Activated CD8-positive, alpha-beta memory T cell treated with anti-CD3 and anti-CD28 coated beads for 48 hours (primary cell): Measurements from ENCODE around the gene FBL.
A peak's percentile ranks its signal among the peaks of the same experiment; 100 is the strongest.
"Not testable (repeated sequence)": the region's sequence is repeated elsewhere in the genome, so short reads cannot be mapped to it uniquely, and the experiment has no call there.

Experiments used
- DNase-seq, 3 experiments: peaks; one replicate each; pipeline ENCODE4 v3.0.0-alpha.2; 2020; ENCODE audit warnings: low read depth in 2 of 3, low spot score in 2 of 3

FBL gene

DNA sequence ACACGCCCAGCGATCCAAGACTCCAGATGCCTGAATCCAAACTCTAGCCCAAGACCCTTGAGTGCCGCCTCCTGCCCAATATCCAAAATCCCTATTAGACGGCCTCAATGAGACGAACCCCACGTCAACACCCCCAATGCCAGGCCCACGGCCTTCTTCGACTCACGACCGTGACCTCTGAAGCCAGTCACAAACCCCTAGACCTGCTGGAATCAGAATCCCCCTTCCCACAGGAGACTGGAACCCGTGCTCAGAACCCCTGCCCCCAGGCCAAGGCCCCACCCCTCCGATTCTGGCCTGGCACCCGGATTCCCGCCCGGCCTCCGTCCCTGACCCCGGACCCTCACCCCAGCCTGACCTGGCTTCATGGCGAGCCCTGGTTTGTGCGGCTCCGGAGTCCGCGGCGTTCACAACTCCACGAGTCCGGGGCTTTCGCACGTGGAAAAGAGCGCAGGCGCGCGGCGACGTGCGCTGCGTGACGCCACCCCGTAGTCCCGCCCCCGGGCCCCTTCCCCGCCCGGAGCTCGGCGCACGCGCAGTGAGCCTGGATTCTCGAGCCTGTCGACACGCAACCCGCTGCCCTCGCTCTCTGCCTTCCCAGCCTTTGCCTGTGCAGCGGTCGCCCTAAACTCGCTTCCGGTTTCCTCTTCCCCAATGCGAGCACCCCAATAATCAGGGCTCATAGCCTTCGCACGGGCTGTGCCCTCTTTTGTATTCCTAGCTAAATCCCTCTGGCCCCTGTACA, at the start of gene FBL:
FBL (minus strand) TSS at position 447 of the 745 bp plus-strand sequence; CDS start at position 368, 79 bp downstream.
- peak; percentile 96 to 99 (median 96) for DNase-seq

DNA sequence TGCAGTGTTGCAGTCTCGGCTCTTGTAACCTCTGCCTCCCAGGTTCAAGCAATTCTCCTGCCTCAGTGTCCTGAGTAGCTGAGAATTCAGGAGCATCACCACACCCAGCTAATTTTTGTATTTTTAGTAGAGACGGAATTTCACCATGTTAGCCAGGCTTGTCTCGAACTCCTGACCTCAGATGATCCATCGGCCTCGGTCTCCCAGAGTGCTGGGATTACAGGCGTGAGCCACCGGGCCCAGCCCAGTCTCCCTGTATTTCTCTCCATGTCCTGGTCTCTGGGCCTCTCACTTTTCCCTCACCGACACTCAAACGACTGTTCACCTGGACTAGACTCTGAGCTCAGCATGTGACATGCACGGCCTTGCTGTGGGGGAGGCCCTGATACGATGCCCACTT, 48.9 kb upstream of the FBL start:
- DNase-seq = not testable (repeated sequence)

- not testable (repeated sequence) for DNase-seq
These were observed 48.0 kb upstream of the FBL start for GRCh38 chr19:39894236-39894606.

DNA sequence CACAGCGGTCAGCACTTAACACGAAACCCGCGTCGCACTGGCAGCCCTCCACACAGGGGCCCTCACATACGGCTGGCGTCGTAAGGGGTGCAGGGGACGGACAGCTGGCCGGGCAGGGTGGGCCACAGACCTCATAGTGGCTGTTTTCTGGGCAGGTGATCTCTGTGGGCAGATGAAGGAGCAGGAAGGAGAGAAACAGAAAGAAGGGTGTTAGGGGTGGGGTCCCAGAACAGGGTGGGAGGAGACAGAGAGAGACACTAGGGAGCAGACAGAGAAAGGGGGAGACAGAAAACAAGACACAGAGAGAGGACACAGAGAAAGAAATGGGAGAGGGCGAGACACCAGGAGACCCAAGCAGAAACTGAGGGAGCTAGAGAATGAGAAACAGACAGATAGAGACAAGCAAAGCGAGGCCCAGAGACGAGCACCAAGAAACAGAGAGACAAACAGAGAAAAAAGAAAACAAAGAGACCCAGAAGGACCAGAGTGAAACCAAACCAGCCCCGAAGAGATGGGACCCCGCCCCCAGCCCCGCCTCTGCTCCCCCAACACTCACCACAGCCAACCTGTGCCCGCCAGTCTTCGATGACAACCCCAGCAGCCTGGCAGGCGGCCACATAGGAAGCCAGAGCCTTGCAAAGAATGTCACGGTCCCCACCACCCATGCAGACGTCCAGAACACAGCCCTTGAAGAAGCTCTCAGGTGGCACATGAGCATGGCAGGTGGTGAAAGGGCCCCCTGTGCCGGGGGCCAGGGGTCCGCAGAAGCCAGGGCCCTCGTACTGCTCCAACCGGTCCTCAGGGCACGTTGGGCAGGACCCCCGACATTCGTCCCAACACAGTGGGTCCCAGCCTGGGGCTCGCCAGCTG, 47.4 kb upstream of the FBL start:
- DNase-seq = peak in 2 of 3 experiments; percentile 28 to 33

GRCh38 chr19:39892506-39892902, 46.3 kb upstream of the FBL start:
- not testable (repeated sequence) for DNase-seq

- DNase-seq = not testable (repeated sequence)
These were observed 45.7 kb upstream of the FBL start for GRCh38 chr19:39891660-39892505.

GRCh38 chr19:39890755-39891551, 44.8 kb upstream of the FBL start:
- no peak for DNase-seq

GRCh38 chr19:39889872-39890754, 43.9 kb upstream of the FBL start:
- DNase-seq = not testable (repeated sequence)

DNA sequence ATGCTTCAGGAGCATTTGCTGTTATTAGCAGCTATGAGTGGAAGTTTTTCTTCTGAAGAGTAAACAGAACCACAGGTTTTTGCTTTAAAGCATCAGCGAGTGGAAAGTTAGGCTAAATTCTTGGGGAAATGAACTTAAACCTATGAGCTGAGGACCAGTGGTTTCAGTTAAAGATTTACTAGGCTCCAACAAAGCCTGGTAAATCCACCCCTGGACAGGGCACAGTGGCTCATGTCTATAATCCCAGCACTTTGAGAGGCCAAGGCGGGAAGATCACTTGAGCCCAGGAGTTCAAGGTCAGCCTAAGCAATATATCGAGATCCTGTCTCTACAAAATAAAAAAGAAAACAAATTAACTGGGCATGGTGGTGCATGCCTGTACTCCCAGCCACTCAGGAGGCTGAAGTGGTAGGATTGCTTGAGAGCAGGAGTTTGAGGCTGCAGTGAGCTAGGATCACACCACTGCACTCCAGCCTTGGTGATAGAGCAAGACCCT, 41.3 kb upstream of the FBL start:
- DNase-seq = not testable (repeated sequence)

DNA sequence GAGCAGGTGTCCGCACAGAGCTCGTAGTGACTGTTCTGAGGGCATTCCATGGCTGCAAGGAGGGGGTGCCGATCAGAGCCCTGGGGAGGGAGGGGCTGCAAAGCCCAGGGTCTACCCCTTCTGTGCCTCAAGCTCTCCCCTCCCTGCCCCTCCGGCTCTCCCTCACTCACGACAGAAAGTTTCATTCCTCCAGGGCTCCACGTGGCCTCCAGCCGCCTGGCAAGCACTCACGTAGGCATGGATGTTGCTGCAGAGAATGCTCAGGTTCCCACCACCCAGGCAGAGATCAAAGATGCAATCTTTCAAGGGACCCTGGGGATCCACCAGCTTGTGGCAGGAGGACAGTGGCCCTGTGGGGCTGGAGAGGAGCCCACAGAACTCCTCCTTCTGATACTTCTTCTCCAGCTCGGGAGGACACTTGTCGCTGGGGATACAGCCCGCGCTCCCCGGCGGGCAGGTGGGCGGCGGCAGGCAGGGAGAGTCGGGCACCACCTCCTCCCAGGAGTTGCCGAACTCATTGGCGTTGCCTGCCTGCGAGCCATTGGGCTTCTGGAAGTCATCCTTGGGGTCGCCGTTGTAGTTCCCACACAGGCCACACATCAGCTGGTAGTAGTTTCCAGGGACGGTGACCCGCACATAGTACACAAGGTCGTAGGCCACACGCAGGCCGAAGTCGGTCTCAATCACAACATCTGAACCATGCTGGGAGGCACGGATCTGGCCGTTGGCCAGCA, 39.8 kb upstream of the FBL start:
- not testable (repeated sequence) for DNase-seq

- DNase-seq = not testable (repeated sequence)
These were observed 38.5 kb upstream of the FBL start for GRCh38 chr19:39884721-39885120.

DNA sequence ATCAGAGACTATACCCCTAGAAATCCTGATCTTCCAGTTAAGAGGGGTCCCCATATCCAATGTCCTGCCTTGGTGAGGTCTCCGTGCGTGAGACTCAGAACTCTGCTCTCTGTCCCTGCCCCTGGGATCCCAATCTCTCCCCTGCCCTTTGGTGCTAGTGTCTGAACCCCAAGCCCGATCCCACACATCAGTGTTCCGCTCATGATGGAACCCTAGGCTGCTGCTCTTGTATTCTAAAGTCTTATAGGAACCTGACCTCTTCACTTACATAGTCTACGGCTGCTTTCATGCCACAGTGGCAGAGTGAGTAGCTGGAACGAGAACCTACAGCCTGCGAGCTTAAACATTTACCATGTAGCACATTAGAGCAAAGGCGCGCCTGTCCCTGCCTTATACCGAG, 36.5 kb upstream of the FBL start:
- not testable (repeated sequence) for DNase-seq

DNA sequence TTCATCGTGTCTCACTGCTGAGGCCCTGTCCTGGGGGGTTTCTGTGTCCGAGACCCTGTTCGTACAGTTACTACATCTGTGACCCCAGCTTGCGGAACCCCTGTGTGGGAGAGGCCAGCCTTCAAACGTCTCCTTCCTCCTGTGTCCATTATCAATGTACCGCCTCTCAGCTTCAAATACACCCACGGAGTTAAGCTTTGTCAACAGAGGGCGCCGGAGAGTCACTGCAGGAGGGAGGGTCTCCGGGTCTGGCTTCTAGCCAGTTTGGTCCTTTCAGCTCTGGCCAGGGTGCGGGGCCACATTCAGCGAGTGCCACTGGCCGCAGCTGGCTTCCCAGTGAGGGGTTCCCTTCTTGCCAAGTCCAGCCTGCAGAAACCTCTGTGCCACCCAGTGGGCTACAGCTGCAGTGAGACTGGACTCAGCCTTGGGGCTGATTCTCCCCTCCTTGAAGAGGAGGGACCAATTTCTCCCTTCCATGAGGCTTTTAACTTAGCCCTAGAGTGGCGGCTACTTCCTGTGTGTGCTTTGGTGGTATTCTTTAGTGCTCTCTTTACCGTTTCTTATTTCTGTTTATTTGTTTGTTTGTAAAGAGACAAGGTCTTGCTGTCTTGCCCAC, 35.4 kb upstream of the FBL start:
- DNase-seq = not testable (repeated sequence)

GRCh38 chr19:39880241-39880640, 34.1 kb upstream of the FBL start:
- not testable (repeated sequence) for DNase-seq

DNA sequence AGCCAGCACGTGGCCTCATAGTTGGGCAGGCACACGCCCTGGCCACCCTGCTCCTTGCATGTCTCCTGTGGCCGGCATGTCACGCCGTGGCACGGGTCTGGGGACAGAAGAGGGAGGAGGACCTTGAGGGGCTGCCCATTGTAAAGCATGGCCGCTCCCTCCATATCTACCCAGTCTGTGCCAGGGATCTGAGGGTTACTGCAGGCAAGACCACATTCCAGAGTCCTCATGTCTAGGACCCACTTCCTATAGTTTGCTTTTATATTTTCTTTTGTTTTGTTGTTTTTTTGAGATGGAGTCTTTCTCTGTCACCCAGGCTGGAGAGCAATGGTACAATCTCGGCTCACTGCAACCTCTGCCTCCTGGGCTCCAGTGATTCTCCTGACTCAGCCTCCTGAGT, 33.6 kb upstream of the FBL start:
- not testable (repeated sequence) for DNase-seq

DNA sequence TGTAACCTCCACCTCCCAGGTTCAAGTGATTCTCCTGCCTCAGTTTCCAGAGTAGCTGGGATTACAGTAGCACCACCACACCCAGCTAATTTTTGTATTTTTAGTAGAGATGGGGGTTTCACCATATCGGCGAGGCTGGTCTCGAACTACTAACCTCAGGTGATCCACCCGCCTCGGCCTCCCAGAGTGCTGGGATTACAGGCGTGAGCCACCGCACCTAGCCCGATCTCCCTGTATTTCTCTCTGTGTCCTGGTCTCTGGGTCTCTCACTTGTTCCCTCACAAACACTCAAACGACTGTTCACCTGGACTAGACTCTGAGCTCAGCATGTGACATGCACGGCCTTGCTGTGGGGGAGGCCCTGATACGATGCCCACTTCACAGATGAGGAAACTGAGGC, 32.7 kb upstream of the FBL start:
- DNase-seq = not testable (repeated sequence)

DNA sequence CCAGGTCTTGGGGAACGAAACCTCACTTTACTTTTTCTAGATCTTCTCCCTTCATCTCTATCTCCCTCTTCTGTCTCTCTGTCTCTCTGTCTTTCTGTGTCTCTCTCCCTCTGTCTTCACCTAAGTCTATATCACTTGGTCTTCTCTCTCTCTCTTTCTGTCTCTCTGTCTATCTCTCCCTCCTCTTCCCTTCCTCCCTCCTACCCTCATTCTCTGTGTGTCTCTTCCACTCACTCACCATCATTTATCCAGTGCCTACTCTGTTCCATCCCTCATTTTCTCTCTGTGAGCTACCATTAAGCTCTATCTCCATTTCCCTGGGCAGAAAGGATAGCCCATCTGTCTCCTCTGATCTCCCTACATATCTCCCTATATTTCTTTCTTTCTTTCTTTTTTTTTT, 32.2 kb upstream of the FBL start:
- no peak for DNase-seq

DNA sequence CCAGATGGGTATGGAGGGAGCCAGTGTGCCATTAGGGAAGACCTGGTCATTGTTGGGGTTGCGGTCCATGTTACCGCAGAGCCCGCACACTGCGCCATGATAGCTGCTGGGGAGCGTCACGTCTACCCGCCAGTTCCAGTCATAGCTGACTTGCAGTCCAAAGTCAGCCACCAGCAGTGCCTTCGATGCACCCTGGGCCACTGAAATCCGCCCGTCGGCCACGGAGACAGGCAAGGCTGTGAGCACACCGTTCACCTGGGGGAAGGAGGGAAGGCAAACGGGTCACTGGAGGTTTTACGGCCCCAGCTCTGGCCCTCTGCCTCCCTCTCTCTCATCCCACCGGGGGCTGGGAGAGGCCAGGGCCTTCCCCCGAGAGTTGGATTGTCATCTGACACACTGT, 31.8 kb upstream of the FBL start:
- DNase-seq = not testable (repeated sequence)
